ENCODE measurements around the gene ST6GAL2.

The ST6GAL2 gene

GRCh38 chr2:106885971-106886915, at the start of gene ST6GAL2:
Gene ST6GAL2 (minus strand): TSS chr2:106886167. CDS start chr2:106843977, 42,190 bp downstream.
- DNase-seq (ENCODE audit: low read depth in 2 of 2): no peak

GRCh38 chr2:106932644-106933043, 46.7 kb upstream of the ST6GAL2 start:
- DNase-seq (ENCODE audit: low read depth in 2 of 2): no peak

- no peak for DNase-seq (ENCODE audit: low read depth in 2 of 2)
Measured at GRCh38 chr2:106931717-106932335, 45.9 kb upstream of the ST6GAL2 start.

GRCh38 chr2:106921451-106921850, 35.5 kb upstream of the ST6GAL2 start:
- DNase-seq (ENCODE audit: low read depth in 2 of 2): no peak

GRCh38 chr2:106919012-106919411, 33.0 kb upstream of the ST6GAL2 start:
- DNase-seq (ENCODE audit: low read depth in 2 of 2): no peak

- DNase-seq (ENCODE audit: low read depth in 2 of 2): no peak
Measured at GRCh38 chr2:106904242-106904641, 18.3 kb upstream of the ST6GAL2 start.

GRCh38 chr2:106899786-106900530, 14.0 kb upstream of the ST6GAL2 start:
- DNase-seq (ENCODE audit: low read depth in 2 of 2): no peak

GRCh38 chr2:106894545-106894944, 8.6 kb upstream of the ST6GAL2 start:
- DNase-seq (ENCODE audit: low read depth in 2 of 2): no peak

- no peak for DNase-seq (ENCODE audit: low read depth in 2 of 2)
Measured at GRCh38 chr2:106892048-106892447, 6.1 kb upstream of the ST6GAL2 start.

- DNase-seq (ENCODE audit: low read depth in 2 of 2): no peak
Measured at GRCh38 chr2:106890606-106891005, 4.6 kb upstream of the ST6GAL2 start.

- DNase-seq (ENCODE audit: low read depth in 2 of 2): no peak
Measured at GRCh38 chr2:106886916-106887758, 1.2 kb upstream of the ST6GAL2 start.

- no peak for DNase-seq (ENCODE audit: low read depth in 2 of 2)
Measured at GRCh38 chr2:106885329-106885728, 638 bp downstream of the ST6GAL2 start.

- DNase-seq (ENCODE audit: low read depth in 2 of 2): no peak
Measured at GRCh38 chr2:106882673-106883072, 3.3 kb downstream of the ST6GAL2 start.

- DNase-seq (ENCODE audit: low read depth in 2 of 2): no peak
Measured at GRCh38 chr2:106878206-106878605, 7.8 kb downstream of the ST6GAL2 start.

- no peak for DNase-seq (ENCODE audit: low read depth in 2 of 2)
Measured at GRCh38 chr2:106876699-106877098, 9.3 kb downstream of the ST6GAL2 start.

- DNase-seq (ENCODE audit: low read depth in 2 of 2): no peak
Measured at GRCh38 chr2:106869512-106870275, 16.3 kb downstream of the ST6GAL2 start.

GRCh38 chr2:106868275-106868674, 17.7 kb downstream of the ST6GAL2 start:
- DNase-seq (ENCODE audit: low read depth in 2 of 2): no peak

- no peak for DNase-seq (ENCODE audit: low read depth in 2 of 2)
Measured at GRCh38 chr2:106867196-106867953, 18.6 kb downstream of the ST6GAL2 start.

GRCh38 chr2:106866641-106867040, 19.3 kb downstream of the ST6GAL2 start:
- no peak for DNase-seq (ENCODE audit: low read depth in 2 of 2)

GRCh38 chr2:106864051-106864450, 21.9 kb downstream of the ST6GAL2 start:
- no peak for DNase-seq (ENCODE audit: low read depth in 2 of 2)

Data from stimulated activated CD4-positive, alpha-beta T cell treated with anti-CD3 and anti-CD28 coated beads, Interleukin-1b, Interleukin-23, amount 100 ng/mL, for 1 hour (primary cell).